Left renal pelvis (tissue), 4 donors: Measurements from ENCODE around the gene AQP2. TPM values are rescaled to one million over a fixed set of nuclear protein-coding genes. Genes with fewer than 3 reads are reported as not detected.
A peak's percentile ranks its signal among the peaks of the same experiment; 100 is the strongest.

Source experiments
- DNase-seq, 4 donors: peaks; one replicate each; pipeline ENCODE4 v3.0.0-alpha.2; 2013; ENCODE audit warnings: low read depth in 4 of 4, low spot score in 3 of 4
- polyA plus RNA-seq, 4 donors: library from polyadenylated mRNA; unstranded; fragments of 120-200 nt; gene quantifications; one replicate each; pipeline ENCODE4 v1.2.1, GENCODE V29; 2013; ENCODE audit not compliant: insufficient read length in 4 of 4

AQP2 gene
- polyA plus RNA-seq, 4 donors = 0.76 to 242 (median 119) TPM

DNA sequence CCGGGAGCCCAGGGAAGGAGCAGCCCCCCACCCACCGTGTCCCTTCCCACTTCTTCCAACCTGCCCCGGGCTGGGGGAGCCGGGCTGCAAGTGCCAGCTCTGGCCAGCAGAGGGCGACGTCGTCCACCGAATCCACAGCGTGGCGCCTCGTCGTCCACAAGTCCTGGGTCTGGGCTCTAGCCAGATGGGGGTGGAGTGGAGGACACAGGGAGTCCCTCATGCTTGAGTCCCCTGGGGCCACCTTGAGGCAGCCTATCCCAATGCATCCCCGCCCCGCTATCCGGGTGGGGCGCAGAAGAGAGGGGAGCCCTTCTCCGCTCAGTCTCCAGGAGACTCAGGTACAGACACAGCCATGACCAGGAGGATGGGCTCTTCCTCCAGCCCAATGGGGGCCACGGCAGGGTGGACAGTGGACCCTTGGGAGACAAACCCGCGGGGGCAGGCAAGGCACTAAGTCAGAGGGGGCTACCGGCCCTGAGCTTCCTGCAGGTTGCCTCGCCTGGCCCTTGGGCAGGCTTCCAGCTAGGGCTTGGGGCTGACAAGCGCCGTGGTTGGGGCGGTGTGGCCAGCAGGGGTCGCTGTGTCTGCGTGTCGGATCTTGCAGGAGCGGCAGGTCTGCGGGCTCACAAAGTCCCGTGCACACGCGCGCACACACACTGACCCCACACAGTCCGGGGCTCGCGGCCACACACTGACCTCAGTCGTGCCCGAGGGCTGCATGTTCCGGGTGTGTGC lies 16.7 kb downstream of the AQP2 start:
- peak; percentile 64 to 81 (median 78) for DNase-seq

DNA sequence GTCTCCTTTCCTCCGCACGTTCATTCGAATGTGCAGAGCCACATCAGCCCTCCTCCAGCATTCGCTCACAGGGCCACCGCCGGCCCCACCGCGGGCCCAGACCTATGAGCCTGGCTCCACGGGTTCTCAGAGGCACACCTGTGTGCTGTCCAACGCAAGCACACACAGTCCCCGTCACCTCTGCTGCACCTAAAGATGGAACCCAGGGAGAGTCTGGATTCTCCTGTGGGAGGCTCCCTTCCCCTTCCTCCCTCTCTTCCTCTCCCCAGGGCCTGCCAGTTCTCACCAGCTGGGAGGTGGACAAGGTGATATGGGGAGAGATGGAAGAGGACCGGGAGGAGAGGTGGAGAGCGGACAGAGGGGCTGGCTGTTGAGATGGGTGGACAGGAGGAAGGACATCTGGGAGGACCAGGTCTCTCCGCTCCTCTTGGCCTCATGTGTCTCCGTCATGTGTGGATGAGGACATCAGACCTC lies 17.3 kb downstream of the AQP2 start:
- DNase-seq = no peak

DNA sequence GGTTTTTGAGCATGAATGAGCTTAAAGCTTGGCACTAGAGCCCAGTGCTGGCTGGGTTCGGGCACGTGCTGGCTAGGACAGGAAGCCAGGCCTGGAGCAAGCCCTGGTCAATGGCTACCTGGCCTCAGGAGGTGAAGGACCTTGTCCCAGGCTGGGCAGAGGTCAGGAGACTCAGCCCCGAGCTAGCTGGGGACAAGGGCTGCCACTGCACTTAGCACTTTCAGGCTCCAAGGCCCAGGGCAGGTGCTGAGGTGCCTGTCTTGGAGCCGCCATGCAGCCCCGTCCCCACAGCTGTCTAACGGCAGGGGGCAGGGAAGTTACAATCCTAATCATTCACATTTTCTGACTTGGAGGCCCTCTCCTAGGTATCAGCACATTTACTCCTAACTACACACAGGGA lies 17.9 kb downstream of the AQP2 start:
- DNase-seq = no peak

DNA sequence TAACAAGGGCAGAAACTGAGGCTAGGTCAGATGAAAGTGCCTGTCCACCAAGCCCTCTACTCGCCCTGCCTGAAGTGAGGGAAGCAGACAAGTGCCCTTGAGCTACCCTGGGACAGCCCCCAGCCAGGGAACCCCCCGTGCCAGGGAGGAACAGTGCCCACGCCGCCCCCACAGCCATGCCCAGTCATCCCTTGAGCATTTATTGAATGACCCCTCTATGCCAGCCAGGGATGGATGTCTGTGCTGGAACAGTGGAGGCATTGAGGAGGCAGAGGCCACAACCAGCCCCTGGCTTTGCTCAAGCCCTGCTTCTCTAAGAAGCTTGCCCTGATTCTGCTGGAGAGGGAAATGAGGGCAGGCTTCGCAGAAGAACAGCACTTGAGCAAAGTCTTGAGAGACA lies 18.5 kb downstream of the AQP2 start:
- no peak for DNase-seq

DNA sequence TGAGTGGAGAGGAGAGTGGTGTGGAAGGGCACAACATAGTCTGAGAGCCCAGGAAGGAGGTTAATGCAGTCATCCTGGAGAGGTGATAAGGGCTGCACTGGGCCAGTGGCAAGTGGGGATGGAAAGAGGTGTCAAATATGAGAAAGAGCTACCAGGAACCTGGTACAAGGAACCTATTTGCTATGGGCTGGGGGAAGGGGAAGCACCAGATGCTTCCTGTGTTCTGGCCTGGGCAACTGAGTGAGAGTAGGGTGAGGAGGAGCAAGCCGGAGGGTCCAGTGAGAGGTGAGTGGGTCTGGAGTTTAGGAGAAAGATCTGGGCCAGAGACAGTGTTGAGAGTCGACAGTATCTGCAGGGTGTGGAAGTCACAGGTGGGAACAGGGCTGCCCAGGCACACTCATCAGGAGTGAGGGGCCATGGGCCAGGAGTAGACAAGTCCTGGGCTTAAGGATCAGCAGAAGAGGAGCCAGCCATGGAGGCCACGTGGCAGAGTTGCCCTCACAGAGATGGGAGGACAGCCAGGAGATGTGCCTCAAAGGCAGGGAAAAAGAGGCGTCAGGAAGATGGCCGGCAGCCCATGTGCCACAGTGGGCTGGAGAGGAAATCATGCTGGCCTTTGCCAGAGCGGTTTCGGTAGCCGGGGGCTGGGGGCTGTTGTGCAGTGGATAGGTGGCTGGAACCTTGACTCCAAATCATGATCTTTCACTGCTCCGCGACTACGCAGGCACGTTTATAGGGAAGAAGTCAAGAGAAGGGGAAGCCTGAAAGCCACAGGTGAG lies 19.3 kb downstream of the AQP2 start:
- no peak for DNase-seq

DNA sequence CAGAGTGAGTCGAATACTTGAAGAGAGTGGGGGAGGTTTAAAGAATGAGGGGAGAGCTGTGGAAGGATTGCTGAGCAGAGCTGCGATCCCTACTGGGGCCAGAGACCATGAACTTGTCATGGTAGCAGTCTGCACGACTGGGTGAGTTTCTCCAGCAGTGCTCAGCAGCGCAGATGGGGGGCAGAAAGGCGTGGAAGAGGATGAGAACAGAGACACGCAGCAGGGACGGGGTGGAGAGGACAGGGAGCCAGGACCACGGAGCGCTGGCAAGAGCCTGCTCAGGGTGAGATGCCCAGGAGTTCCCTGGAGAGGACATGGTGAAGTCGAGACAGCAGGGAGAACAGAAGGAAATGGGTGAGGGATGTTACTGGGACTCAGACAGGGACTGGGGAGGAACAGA lies 20.1 kb downstream of the AQP2 start:
- no peak for DNase-seq

DNA sequence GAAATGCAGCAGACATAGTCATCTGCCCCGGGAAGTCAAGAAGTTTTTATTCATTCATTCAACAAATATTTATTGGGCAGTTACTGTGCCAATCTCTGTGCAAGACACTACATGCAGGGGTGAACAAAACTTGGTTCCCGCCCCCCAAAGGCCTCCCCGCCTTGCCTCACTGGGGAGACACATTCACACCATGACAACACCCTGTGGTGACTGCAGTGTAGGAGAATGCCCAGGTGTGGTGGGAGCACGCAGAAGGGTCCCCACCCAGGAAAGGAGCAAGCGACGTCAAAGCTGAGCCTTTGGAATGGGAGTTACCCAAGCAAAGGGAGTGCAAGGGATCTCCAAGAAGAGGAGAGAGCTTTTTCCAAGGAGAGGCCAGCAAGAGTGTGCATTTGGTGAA lies 20.6 kb downstream of the AQP2 start:
- DNase-seq = no peak

DNA sequence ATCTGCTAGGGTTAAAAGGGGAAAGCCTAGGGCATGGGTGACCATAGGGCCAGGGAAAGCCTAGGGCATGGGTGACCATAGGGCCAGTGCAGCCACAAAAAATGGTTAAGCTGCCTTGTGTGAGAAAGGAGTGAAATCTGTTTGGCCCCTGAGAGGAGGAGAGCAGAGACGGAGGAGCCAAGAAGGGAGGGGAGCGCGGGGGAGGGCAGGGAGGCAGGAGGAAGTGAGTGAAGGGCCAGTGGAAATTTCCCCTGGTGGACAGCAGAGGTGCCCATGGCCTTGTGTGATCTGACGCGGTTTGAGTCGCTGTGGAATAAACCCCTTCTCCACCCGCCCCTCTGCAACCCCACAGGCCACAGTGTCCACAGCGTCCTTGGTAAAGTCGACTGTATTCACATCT lies 21.6 kb downstream of the AQP2 start:
- no peak for DNase-seq

DNA sequence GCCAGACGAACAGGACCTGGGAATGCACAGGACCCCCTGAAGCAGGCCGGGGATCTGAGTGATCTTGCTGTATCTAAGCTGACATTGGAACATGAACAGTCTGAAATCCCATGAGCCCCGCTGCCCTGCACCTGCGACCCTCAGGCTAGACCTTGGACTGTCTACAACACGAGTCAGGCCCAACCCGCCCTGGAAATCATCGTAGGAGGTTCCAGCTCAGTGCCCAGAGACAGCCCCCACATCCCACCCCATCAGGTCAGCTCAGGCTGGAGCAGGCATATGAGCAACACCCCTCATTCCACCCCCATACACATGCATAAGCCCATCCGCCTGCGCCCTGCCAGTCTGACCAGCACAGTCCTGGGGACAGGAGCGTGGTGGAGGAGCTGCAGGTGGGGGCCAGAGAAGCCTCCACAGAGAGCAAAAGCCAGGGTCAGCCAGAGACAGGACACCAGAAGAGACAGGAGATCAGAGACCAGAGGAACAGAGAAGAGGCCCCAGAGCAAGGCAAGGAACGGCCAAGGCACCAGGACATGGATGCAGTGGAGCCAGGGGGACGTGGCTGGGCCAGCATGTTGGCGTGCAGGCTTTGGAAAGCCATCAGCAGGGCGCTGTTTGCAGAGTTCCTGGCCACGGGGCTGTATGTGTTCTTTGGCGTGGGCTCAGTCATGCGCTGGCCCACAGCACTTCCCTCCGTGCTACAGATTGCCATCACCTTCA lies 22.3 kb downstream of the AQP2 start, which contains the start of gene AQP6:
AQP6 (plus strand) TSS at position 307 of the 720 bp plus-strand sequence; CDS start at position 534, 227 bp downstream.
- DNase-seq = no peak

DNA sequence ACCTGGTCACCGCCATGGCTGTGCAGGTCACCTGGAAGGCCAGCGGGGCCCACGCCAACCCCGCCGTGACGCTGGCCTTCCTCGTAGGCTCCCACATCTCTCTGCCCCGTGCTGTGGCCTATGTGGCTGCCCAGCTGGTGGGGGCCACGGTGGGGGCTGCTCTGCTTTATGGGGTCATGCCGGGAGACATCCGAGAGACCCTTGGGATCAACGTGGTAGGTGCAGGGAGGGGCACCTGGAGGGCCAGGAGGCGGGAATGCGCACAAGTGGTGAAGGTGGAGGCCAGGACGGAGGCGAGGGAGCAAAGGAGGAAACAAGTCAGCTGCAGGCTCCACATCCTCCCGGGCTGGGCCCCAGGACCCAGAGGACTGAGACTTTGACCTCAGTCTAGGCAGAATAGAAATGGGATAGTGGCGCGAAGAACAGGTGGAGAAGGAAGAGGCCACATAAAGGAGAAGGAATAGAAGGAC lies 22.9 kb downstream of the AQP2 start:
- DNase-seq = no peak

DNA sequence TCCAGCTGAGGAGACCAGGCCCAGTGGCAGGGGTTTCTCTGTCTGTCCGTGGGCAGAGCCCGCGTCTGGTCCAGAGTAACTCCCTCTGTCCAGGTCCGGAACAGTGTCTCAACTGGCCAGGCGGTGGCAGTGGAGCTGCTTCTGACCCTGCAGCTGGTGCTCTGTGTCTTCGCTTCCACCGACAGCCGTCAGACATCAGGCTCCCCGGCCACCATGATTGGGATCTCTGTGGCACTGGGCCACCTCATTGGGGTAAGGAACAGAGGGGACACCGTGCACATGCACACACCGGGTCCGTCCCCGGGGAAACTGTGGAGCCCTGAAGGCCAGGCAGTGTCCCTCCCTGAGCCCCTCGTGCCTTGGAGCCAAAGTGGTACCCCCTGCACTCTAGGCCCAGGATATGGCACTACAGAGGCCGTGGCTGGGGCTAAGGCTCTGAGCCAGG lies 23.7 kb downstream of the AQP2 start:
- DNase-seq = no peak

DNA sequence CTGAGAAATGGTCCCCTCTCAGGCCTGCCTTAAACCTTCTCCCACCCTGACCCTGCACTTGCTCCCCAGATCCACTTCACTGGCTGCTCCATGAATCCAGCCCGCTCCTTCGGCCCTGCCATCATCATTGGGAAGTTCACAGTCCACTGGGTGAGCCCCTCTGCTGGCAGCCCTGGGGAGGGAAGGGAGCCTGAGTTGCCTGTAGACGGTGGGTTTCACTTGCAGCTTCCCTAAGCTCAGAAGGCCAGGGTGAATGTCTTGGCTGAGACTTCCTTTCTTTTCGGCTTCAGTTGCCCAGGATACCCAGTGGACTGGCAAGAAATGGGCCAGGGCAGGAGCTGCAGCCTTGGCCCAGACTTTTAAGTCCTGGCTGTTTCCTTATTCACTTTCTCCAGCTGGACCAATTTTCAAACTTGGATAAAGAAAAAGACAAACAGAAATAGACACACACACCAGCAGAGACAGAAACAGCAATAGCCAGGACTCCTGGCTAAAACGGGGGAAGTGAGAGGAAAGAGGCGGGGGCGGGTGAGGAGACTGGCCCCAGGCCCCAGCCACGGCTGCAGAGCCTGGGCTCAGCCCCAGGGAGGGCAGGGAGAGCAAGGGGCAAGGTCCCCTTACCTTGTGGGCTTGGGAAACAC lies 24.3 kb downstream of the AQP2 start:
- no peak for DNase-seq

DNA sequence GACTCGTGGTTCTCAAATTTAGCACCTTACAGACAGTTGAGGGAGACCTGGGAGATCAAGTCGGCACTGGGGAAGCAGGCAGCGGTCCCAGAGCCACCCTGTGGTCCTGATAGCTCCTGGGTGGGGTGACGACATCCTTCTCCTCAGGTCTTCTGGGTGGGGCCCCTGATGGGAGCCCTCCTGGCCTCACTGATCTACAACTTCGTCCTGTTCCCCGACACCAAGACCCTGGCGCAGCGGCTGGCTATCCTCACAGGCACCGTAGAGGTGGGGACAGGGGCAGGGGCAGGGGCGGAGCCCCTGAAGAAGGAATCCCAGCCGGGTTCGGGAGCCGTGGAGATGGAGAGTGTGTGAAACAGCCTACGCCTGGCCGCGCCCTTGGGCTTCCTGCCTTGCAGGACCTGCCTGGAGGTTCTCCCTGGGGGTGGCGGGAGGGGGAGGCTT lies 24.8 kb downstream of the AQP2 start:
- no peak for DNase-seq

DNA sequence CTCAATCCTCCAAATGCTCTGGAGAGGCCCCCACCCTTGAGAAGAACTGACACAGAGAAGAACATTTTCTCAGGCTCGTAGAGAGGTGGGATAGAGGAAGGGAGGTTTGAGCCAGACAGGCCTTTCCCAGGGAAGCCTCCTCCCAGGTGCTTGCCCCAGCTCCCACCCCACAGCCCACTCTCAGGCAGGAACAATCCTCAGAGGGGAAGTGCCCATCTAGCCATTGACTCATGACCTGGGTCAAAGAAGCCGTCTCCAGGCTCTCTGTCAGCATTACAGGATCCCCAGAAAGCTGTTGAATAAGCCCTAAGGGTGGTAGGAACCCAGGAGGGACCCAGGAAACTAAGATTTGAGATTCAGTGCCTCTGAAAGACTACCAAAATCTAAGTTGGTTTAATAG lies 26.0 kb downstream of the AQP2 start:
- DNase-seq = no peak

DNA sequence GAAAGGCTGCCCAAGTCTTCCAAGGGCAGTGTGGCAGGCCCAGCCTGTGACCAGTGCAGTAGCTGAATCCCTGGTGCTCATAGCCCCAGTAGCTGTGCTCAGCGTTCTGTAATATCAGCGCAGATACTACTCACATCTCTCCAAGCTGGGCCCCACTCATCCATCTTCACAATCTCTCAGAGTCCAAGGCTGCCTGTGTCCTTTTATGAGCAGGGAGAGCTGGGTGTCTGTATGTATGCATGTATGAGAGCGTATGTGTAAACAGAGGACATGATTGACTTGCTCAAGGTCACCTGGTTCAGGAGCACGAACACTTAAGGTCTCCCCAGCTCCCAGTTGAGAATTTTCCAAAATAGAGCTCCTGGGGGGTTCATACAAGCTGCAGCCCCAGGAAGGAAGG lies 27.6 kb downstream of the AQP2 start:
- no peak for DNase-seq

DNA sequence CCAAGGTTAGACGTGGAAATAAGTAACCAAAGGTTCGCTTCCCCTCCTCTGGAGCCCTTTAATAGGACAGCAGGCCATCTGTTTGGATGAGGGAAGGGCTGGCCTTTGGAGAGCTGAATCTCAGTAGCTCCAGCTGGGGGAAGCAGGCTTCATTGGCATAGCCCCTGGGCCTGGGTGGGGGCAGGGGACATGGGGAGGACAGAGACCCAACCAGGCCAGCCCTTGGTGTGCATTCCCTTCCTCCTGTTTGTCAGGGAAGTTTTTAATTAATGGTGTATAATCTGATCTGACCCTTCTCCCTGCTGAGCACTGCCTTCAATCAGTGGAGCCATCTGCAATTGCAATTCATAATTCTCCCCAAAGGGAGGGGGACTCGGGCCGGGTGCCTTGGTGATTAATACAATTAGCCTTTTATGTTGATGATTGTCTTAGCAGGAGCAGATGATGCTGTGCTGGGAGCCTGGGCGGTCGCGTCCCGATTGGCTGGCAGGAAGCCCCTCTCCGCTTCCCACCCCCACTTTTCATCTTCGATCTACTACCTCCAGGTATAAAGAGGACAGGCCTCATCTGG lies 28.6 kb downstream of the AQP2 start:
- no peak for DNase-seq

DNA sequence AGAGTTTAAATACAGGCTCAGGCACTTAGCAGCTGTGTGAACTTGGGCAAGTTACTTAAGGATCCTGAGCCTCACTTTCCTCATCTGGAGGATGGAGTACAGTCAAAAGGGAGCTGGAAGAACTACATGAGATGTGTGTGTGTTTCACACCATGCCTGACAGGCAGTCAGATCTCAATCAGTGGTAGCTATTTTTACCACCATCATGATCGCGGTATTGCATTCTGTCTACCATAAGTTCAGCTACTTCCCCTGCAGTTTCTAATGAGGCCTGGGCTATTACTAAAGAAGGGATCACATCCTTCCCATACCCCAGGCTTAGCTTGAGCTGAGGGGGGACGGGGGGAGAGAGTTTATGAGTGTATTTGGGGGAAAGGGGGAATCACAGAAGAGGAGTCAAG lies 29.3 kb downstream of the AQP2 start:
- no peak for DNase-seq

DNA sequence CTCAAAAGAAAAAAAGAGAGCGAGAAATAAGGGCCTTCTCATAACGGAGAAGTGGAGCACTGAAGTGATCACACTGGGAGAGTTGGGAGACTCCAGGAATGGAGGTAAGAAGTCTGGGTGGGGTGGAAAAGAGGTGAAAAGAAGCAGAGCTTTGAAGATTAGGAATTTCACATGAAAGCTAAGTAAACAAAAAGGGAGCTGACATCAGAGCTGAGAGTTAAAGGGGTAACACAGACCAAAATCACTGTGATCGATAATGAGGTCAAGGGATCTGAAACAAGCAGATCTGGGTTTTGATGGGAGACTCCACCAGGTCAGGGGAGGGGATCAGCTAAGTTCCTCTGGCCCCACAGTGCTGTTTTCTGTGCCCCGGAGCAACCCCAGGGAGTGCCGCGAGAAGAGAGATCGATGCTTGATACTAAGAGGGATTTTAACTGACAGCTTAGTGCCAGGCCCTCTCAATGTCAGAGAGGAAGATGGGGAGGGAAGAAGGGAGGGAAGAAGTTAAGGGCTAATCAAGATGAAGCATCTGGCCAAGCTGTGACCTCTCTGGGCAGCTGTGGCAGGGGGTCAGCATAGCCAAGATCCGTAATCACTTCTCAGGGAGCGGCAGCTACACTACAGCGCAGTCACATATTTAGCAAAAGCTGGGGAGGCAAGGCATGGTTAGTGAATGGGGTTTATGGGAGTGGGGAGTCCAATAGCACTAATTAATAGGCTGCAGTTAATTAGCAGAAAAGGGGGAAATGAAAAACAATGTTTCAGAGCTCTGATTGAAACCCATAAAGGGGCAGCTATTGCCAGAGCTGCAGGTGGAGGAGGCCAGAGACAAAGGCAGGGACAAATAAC lies 30.2 kb downstream of the AQP2 start:
- DNase-seq = no peak
